Subcutaneous adipose tissue (tissue), 4 donors: ENCODE results near the gene B4GALNT4. TPM values are rescaled to one million over a fixed set of nuclear protein-coding genes. Genes with fewer than 3 reads are reported as not detected.

ENCODE experiments used
- CTCF ChIP-seq: fragments of 450-650 bp; IDR thresholded peaks from one replicate; pipeline ENCODE4 v1.5.1; 2016; ENCODE audit warnings: low read depth, mild to moderate bottlenecking, control low read depth, antibody characterized with exemption, moderate library complexity
- total RNA-seq, 4 donors: library from RNA; depleted of rRNA; stranded (reverse); fragments of >200 nt; gene quantifications; one replicate each; pipeline ENCODE4 v1.1.0, GENCODE V29; 2016

The B4GALNT4 gene
- total RNA-seq, 4 donors from 2014 or later: 0.22 TPM; not detected in 3

DNA sequence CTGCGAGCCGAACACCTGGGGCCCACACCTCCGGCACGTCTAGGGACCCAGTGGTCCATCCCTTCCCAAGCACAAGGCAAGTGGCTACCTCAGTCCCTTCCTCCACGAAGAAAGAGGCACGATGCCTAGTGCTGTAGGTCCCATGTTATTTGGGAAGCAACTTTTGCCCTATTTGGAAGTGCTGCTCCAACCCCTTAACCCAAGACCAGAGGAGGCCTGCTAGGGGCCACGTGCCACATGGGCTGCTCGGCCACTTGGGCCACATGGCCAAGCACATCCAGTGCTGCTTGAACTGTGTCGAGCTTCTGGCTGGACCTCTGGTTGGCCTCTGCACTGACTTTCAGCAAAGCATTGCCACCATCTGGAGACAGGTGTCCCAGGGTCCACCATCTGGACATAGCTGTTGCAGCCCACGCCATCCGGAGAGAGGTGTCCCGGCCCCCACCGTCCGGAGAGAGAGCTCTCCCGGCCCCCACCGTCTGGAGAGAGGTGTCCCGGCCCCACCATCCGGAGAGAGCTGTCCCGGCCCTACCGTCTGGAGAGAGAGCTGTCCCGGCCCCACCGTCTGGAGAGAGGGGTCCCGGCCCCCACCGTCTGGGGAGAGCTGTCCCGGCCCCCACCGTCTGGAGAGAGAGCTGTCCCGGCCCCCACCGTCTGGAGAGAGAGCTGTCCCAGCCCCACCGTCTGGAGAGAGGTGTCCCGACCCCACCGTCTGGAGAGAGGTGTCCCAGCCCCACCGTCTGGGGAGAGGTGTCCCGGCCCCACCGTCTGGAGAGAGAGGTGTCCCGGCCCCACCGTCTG is 6.5 kb upstream of the B4GALNT4 start:
- TF ChIP-seq CTCF: no peak

- TF ChIP-seq CTCF: no peak
Observed at GRCh38 chr11:363948-364761, 5.1 kb upstream of the B4GALNT4 start.

- no peak for TF ChIP-seq CTCF
Observed at GRCh38 chr11:364991-365725, 4.1 kb upstream of the B4GALNT4 start.

DNA sequence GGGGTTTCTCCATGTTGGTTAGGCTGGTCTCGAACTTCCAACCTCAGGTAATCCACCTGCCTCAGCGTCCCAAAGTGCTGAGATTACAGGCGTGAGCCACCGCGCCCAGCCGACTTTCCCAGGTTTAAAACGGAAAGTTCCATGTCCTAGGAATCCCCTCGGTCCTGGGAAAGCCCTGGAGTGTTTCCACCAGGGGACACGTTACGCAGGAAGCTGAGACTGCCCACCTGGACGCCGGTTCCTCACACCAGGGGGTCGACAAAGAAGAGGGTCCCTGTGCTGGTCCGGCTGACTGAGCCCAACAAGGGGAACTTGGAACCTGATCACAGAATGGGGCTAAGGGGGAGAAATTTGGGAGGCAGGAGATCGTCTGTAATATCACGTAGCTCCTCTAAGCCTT is 3.5 kb upstream of the B4GALNT4 start:
- TF ChIP-seq CTCF: no peak

- TF ChIP-seq CTCF: no peak
Observed at GRCh38 chr11:367956-368413, 1.3 kb upstream of the B4GALNT4 start.

- TF ChIP-seq CTCF: no peak
Observed at GRCh38 chr11:368414-369335, 624 bp upstream of the B4GALNT4 start.
